Measurements from ENCODE around the gene MSI2. TPM values are rescaled to one million over a fixed set of nuclear protein-coding genes. Genes with fewer than 3 reads are reported as not detected.

MSI2 gene
- polyA plus RNA-seq, 3 donors, result 7.4 to 10.7 (median 7.5) TPM

- 82 to 93% (median 88%) methylated on average over 7 of the region's 7 CpGs for WGBS, 3 donors
Observed at GRCh38 chr17:57676543-57676942, 420.2 kb downstream of the MSI2 start.

GRCh38 chr17:57677301-57677700 is 421.0 kb downstream of the MSI2 start:
- no peak overlapping the region for H3K27ac ChIP-seq (ENCODE audit: low read depth, low read length)
- 81 to 85% (median 84%) methylated on average over 5 of the region's 5 CpGs for WGBS, 3 donors

More at GRCh38 chr17:57676543-57676942, 420.2 kb downstream of the MSI2 start:
- H3K27ac ChIP-seq (ENCODE audit: low read depth, low read length), result no peak overlapping the region

- 92 to 97% (median 97%) methylated on average over 6 of the region's 6 CpGs for WGBS, 3 donors
- H3K27ac ChIP-seq (ENCODE audit: low read depth, low read length), result no peak overlapping the region
Observed at GRCh38 chr17:57677858-57678257, 421.5 kb downstream of the MSI2 start.

- H3K27ac ChIP-seq (ENCODE audit: low read depth, low read length), result no peak overlapping the region
Observed at GRCh38 chr17:57678393-57678792, 422.1 kb downstream of the MSI2 start.

- 92 to 95% (median 93%) methylated on average over 7 of the region's 7 CpGs for WGBS, 3 donors
- H3K27ac ChIP-seq (ENCODE audit: low read depth, low read length), result no peak overlapping the region
Observed at GRCh38 chr17:57679356-57679755, 423.0 kb downstream of the MSI2 start.

GRCh38 chr17:57679906-57680695 is 423.8 kb downstream of the MSI2 start:
- no peak overlapping the region for H3K27ac ChIP-seq (ENCODE audit: low read depth, low read length)
- WGBS, 3 donors, result 89 to 93% (median 92%) methylated on average over 10 of the region's 10 CpGs

- no peak overlapping the region for H3K27ac ChIP-seq (ENCODE audit: low read depth, low read length)
- WGBS, 3 donors, result 92 to 97% (median 97%) methylated on average over 16 of the region's 16 CpGs
Observed at GRCh38 chr17:57682701-57683100, 426.4 kb downstream of the MSI2 start.

- H3K27ac ChIP-seq (ENCODE audit: low read depth, low read length), result no peak overlapping the region
- 91 to 94% (median 94%) methylated on average over 13 of the region's 13 CpGs for WGBS, 3 donors
Observed at GRCh38 chr17:57684711-57685498, 428.6 kb downstream of the MSI2 start.

GRCh38 chr17:57685499-57686132 is 429.3 kb downstream of the MSI2 start:
- WGBS, 3 donors, result 80 to 93% (median 90%) methylated on average over 7 of the region's 7 CpGs
- H3K27ac ChIP-seq (ENCODE audit: low read depth, low read length), result no peak overlapping the region

- H3K27ac ChIP-seq (ENCODE audit: low read depth, low read length), result no peak overlapping the region
Observed at GRCh38 chr17:57687642-57688041, 431.3 kb downstream of the MSI2 start.

- WGBS, 3 donors, result 53 to 71% (median 66%) methylated on average over 3 of the region's 3 CpGs
- no peak overlapping the region for H3K27ac ChIP-seq (ENCODE audit: low read depth, low read length)
Observed at GRCh38 chr17:57689254-57689653, 432.9 kb downstream of the MSI2 start.

GRCh38 chr17:57691939-57692338 is 435.6 kb downstream of the MSI2 start:
- H3K27ac ChIP-seq (ENCODE audit: low read depth, low read length), result no peak overlapping the region
- WGBS, 3 donors, result 93 to 100% (median 96%) methylated on average over 1 of the region's 1 CpG

GRCh38 chr17:57692770-57693169 is 436.4 kb downstream of the MSI2 start:
- WGBS, 3 donors, result 90 to 97% (median 92%) methylated on average over 1 of the region's 1 CpG
- H3K27ac ChIP-seq (ENCODE audit: low read depth, low read length), result no peak overlapping the region

- no peak overlapping the region for H3K27ac ChIP-seq (ENCODE audit: low read depth, low read length)
- WGBS, 3 donors, result 86 to 93% (median 92%) methylated on average over 1 of the region's 1 CpG
Observed at GRCh38 chr17:57694051-57694450, 437.7 kb downstream of the MSI2 start.

GRCh38 chr17:57696050-57696449 is 439.7 kb downstream of the MSI2 start:
- WGBS, 3 donors, result 42 to 74% (median 57%) methylated on average over 3 of the region's 3 CpGs

GRCh38 chr17:57697197-57697596 is 440.9 kb downstream of the MSI2 start:
- 94 to 96% (median 94%) methylated on average over 7 of the region's 7 CpGs for WGBS, 3 donors
- H3K27ac ChIP-seq (ENCODE audit: low read depth, low read length), result no peak overlapping the region

More at GRCh38 chr17:57696050-57696449, 439.7 kb downstream of the MSI2 start:
- no peak overlapping the region for H3K27ac ChIP-seq (ENCODE audit: low read depth, low read length)

GRCh38 chr17:57697891-57698711 is 441.8 kb downstream of the MSI2 start:
- H3K27ac ChIP-seq (ENCODE audit: low read depth, low read length), result no peak overlapping the region
- 69 to 74% (median 70%) methylated on average over 12 of the region's 12 CpGs for WGBS, 3 donors

- WGBS, 3 donors, result 54 to 71% (median 68%) methylated on average over 9 of the region's 9 CpGs
Observed at GRCh38 chr17:57699751-57700219, 443.5 kb downstream of the MSI2 start.

More at GRCh38 chr17:57699751-57700219, 443.5 kb downstream of the MSI2 start:
- no peak overlapping the region for H3K27ac ChIP-seq (ENCODE audit: low read depth, low read length)
